Esophagus muscularis mucosa (tissue), 4 donors: Measurements from ENCODE around the gene PRAME. TPM values are rescaled to one million over a fixed set of nuclear protein-coding genes. Genes with fewer than 3 reads are reported as not detected.

ENCODE experiments used
- DNase-seq: peaks from one replicate; pipeline ENCODE4 v3.0.0-alpha.2; 2017; ENCODE audit errors: extremely low spot score
- H3K27ac ChIP-seq, 4 donors: fragments of 200-600 bp; sonication (generic); replicated peaks in 1 of 4; 1 replicate in 3 of 4; 2 replicates in 1 of 4; pipeline ENCODE4 v1.5.1; 2016 to 2019; ENCODE audit warnings: mild to moderate bottlenecking in 1 of 4
- H3K27me3 ChIP-seq, 4 donors: fragments of 200-600 bp; sonication (generic); one replicate each; pipeline versions ENCODE4 v1.5.1 to v1.6.0; 2016 to 2019
- H3K36me3 ChIP-seq, 4 donors: fragments of 200-600 bp; sonication (generic); one replicate each; pipeline ENCODE4 v1.5.1; 2016 to 2019
- H3K4me1 ChIP-seq, 4 donors: fragments of 200-600 bp; sonication (generic); one replicate each; pipeline ENCODE4 v1.5.1; 2016 to 2019
- H3K4me3 ChIP-seq, 4 donors: fragments of 200-600 bp; sonication (generic); 1 replicate in 2 of 4; 2 replicates in 2 of 4; pipeline ENCODE4 v1.5.1; 2016 to 2019; ENCODE audit warnings: mild to moderate bottlenecking in 4 of 4, moderate library complexity in 1 of 4
- H3K9me3 ChIP-seq, 4 donors: fragments of 200-600 bp; sonication (generic); 1 replicate in 3 of 4; 2 replicates in 1 of 4; pipeline ENCODE4 v1.5.1; 2016 to 2019
- CTCF ChIP-seq, 3 experiments: fragments of 200-600 bp in 2 of 3; fragments of 450-650 bp in 1 of 3; sonication (generic) in 2 of 3; IDR thresholded peaks; one replicate each; pipeline ENCODE4 v1.5.1; 2017 to 2019; ENCODE audit warnings: antibody characterized with exemption in 3 of 3, mild to moderate bottlenecking in 2 of 3, moderate library complexity in 1 of 3
- EP300 ChIP-seq: sonication (generic); formaldehyde crosslinking; IDR thresholded peaks from one replicate; pipeline ENCODE4 v1.6.1; 2017; ENCODE audit warnings: antibody characterized with exemption
- POLR2A ChIP-seq: fragments of 450-650 bp; IDR thresholded peaks from one replicate; pipeline ENCODE4 v1.6.1; 2017; ENCODE audit warnings: antibody characterized with exemption, moderate library complexity, mild to moderate bottlenecking, low read depth
- POLR2AphosphoS5 ChIP-seq, 2 donors: sonication (generic); formaldehyde crosslinking; IDR thresholded peaks; one replicate each; pipeline ENCODE4 v1.6.1; 2017; ENCODE audit warnings: antibody characterized with exemption in 2 of 2
- WGBS: methylation state at CpG from one replicate; pipeline ENCODE4 v1.1.5; 2018; 5-methylcytosine and 5-hydroxymethylcytosine counted together
- intact Hi-C: fragments of 100-400 bp; cut with DNase I; formaldehyde crosslinking; loops from one replicate; pipeline ENCODE4 v1.15.1; 2023
- small RNA-seq, 3 donors: library from RNA; depleted of rRNA; stranded (forward); fragments of <200 nt; gene quantifications; one replicate each; pipeline ENCODE3, GENCODE V24; 2016
- total RNA-seq, 4 donors: library from RNA; depleted of rRNA; stranded (reverse); fragments of >200 nt; gene quantifications; one replicate each; pipeline versions ENCODE4 v1.1.0 to v1.2.1, GENCODE V29; 2016

PRAME gene
- total RNA-seq, 4 donors from 2014 or later, result not detected

DNA sequence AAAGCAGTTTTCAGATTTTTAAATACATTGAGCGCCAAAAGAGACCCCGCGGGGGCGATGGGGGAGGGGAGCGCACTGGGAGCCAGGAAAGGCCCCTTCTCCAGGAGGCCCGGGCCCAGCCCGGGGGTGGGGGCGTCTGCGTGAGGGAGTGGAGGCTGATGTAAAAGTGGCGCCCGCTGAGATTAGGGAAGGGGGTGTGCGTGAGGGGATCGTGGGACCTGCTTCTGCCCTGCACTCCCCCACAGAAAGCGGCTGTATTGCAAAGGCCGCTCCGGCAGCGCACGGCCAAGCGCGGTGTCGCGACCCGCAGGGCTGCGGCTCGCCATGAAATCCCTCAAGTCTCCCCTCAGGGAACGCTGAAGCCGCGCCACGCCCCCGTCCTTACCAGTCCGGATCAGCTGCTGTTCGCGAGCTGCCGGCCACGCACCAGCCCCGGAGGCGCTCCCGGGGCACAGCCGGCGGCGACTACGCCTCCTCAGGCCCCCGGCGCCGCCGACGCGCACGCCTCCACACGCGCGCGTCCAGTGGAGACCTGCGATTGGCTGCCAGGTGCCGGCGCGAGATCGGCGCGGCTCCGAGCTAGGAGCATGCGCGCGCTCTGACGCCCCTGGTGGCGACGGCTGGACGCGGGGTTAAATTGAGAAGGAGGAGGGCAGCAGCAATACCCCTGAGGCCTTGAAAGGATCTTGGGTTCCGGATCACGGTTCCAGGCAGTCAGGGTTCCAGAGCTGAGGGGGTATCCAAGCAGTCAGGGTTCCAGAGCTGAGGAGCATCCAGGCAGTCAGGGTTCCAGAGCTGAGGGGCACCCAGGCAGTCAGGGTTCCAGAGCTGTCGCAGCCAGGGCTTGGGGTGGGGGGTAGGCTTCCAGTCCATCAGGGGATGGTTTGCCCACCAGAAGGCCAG lies 50.5 kb downstream of the PRAME start, which contains the start of gene ZNF280B:
Gene ZNF280B, minus strand, starts transcription at position 469 of the 903 bp plus-strand sequence. CDS start 19,344 bp downstream, outside the sequence.
- peaks cover 0 to 14% (median 12%) of the 10 kb centered on the region in 4 donors for H3K9me3 ChIP-seq
- 2% methylated on average over 22 of the region's 72 CpGs for WGBS
- H3K27me3 ChIP-seq, result peaks cover 0 to 26% (median 0%) of the 10 kb centered on the region in 4 donors
- H3K27ac ChIP-seq, result no peak within 1 kb of the TSS
- intact Hi-C loops, result no loop called here
- H3K4me3 ChIP-seq, result peak within 1 kb of the TSS; percentile 53 to 65 (median 54)
- no peaks in the 10 kb centered on the region for H3K36me3 ChIP-seq
- TF ChIP-seq POLR2AphosphoS5 (IDR thresholded peaks at IDR 0.05) (no peak), POLR2A (no peak), CTCF (IDR thresholded peaks at IDR 0.05) (peak; percentile 36 to 45 (median 39)), EP300 (no peak)
- H3K4me1 ChIP-seq, result peaks cover 5 to 17% (median 10%) of the 10 kb centered on the region in 4 donors
- DNase-seq, result no peak

DNA sequence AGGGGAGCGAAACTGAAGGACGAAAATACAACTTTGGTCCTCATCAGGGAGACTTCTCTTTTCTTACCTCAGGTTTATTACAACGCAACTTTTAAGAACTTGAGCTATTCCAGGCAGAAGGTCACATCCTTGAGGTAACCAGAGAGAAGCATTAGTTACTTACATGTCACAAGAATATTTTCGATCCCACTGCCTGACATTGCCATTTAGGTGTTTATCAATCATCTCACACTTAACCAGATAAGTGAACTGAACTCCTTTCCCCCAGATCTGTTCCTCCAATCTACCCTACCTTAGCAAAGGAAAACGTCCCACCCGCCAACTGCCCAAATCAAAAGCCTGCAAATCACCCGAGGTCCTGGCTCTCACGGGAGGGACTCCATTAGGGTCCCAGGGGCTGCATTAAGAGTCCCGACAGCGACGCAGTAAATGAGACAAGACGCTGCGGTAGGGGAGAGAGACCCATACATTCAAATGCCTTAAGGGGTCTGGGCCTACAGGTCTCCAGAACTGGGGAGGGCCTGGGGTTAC lies 51.3 kb downstream of the PRAME start:
- 36% methylated on average over 13 of the region's 13 CpGs for WGBS
- Histone ChIP-seq H3K36me3 (no peaks in the 10 kb centered on the region), H3K4me1 (peaks cover 5 to 17% (median 10%) of the 10 kb centered on the region in 4 donors), H3K4me3 (peak overlapping the region; percentile 53 to 65 (median 54)), H3K27ac (no peak overlapping the region), H3K9me3 (peaks cover 0 to 14% (median 12%) of the 10 kb centered on the region in 4 donors), H3K27me3 (peaks cover 0 to 19% (median 0%) of the 10 kb centered on the region in 4 donors)
- no peak for TF ChIP-seq POLR2A
- TF ChIP-seq EP300, result no peak
- no peak for TF ChIP-seq CTCF (IDR thresholded peaks at IDR 0.05)
- no peak for TF ChIP-seq POLR2AphosphoS5 (IDR thresholded peaks at IDR 0.05)
- DNase-seq, result no peak
- intact Hi-C loops, result no loop called here

DNA sequence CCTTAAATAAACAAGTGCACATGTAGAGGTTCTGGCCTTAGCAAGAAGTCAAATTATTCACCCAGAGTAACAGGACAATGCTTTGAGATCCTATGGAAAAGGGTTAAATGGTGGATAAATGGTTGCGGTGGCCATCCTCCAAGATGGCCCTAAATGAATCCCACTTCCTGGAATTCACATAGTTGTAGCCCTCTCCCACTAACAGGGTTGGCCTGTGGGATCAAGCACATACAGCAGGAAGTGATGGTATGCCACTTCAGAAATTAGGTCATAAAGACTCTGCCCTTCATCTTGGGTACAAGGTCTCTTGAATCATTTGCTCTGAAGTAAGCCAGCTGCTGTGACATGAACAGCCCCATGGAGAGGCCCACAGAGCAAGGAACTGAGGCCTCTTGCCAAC lies 52.3 kb downstream of the PRAME start:
- no peak overlapping the region for H3K4me3 ChIP-seq
- 100% methylated on average over 1 of the region's 1 CpG for WGBS
- intact Hi-C loops, result no loop called here
- peaks cover 0 to 14% (median 12%) of the 10 kb centered on the region in 4 donors for H3K9me3 ChIP-seq
- TF ChIP-seq POLR2A (no peak), CTCF (IDR thresholded peaks at IDR 0.05) (no peak), POLR2AphosphoS5 (IDR thresholded peaks at IDR 0.05) (no peak), EP300 (no peak)
- peaks cover 5 to 17% (median 10%) of the 10 kb centered on the region in 4 donors for H3K4me1 ChIP-seq
- no peaks in the 10 kb centered on the region for H3K36me3 ChIP-seq
- DNase-seq, result no peak
- no peak overlapping the region for H3K27ac ChIP-seq
- peaks cover 0 to 12% (median 0%) of the 10 kb centered on the region in 4 donors for H3K27me3 ChIP-seq

GRCh38 chr22:22498267-22498666 lies 60.8 kb downstream of the PRAME start:
- 75% methylated on average over 2 of the region's 2 CpGs for WGBS
- H3K27me3 ChIP-seq, result no peaks in the 10 kb centered on the region
- no peak overlapping the region for H3K4me3 ChIP-seq
- H3K4me1 ChIP-seq, result no peaks in the 10 kb centered on the region
- peaks cover 0 to 2% (median 0%) of the 10 kb centered on the region in 4 donors for H3K36me3 ChIP-seq
- intact Hi-C loops, result no loop called here
- DNase-seq, result no peak
- no peak overlapping the region for H3K27ac ChIP-seq
- TF ChIP-seq EP300 (no peak), POLR2AphosphoS5 (IDR thresholded peaks at IDR 0.05) (no peak), CTCF (IDR thresholded peaks at IDR 0.05) (no peak), POLR2A (no peak)
- no peaks in the 10 kb centered on the region for H3K9me3 ChIP-seq

Small RNA genes lying within 50 kb of the gene (small RNA-seq; reads per million reads assigned to genes)
- gene IGLV2-34, result 0 reads per million in 3 donors

Other genes with a start within 250 kb of the PRAME start
- gene ZNF280B, start 50.5 kb downstream of the PRAME start, total RNA-seq, result under 1 TPM; 0.33 to 0.71 (median 0.55) TPM
- gene ZNF280A, start 39.0 kb downstream of the PRAME start, total RNA-seq, result not detected
- not detected for gene GGTLC2, start 85.3 kb upstream of the PRAME start, total RNA-seq